ENCODE data around the gene FGD2. TPM values are rescaled to one million over a fixed set of nuclear protein-coding genes. Genes with fewer than 3 reads are reported as not detected.

Gene FGD2, protein sequence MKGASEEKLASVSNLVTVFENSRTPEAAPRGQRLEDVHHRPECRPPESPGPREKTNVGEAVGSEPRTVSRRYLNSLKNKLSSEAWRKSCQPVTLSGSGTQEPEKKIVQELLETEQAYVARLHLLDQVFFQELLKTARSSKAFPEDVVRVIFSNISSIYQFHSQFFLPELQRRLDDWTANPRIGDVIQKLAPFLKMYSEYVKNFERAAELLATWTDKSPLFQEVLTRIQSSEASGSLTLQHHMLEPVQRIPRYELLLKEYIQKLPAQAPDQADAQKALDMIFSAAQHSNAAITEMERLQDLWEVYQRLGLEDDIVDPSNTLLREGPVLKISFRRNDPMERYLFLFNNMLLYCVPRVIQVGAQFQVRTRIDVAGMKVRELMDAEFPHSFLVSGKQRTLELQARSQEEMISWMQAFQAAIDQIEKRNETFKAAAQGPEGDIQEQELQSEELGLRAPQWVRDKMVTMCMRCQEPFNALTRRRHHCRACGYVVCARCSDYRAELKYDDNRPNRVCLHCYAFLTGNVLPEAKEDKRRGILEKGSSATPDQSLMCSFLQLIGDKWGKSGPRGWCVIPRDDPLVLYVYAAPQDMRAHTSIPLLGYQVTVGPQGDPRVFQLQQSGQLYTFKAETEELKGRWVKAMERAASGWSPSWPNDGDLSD
- not detected in 2 replicates for total RNA-seq (2014; rRNA removed; shearing (Covaris generic))

DNA sequence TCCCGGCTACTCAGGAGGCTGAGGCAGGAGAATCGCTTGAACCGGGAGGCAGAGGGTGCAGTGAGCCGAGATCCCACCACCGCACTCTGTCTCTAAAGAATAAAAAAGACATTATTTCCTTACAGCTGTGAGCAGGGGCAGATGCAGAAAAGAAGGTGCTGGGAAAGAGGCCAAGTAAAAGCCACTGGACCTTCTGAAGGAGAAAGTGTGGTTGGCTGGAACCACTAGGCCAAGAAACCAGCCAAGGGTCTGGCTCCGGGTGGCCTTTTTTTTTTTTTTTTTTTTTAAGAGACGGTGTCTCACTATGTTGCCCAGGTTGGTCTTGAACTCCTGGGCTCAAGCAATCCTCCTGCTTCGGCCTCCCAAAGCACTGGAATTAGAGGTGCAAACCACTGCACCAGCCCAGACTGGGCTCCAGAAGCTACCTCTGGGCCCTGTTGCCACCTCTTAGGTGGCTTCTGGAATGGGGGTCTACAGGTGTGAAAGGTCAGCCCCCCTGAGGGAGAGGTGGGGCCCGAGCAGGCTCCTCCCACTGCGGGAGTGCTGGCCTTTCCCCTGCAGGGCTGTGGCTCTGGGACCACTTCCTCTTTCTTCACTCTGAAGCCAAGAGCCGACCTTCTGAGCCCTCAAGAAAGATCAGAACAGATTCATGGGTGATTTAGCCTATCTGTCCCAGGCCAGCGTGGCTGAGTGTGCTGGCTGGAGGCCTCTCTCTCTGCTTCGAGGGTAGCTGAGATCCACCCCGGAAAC lies at the start of gene FGD2:
Gene FGD2 (plus strand): TSS at position 595 of the 750 bp plus-strand sequence. CDS start 163 bp downstream, outside the sequence.
- DNase-seq (ENCODE audit: low read depth): no peak

DNA sequence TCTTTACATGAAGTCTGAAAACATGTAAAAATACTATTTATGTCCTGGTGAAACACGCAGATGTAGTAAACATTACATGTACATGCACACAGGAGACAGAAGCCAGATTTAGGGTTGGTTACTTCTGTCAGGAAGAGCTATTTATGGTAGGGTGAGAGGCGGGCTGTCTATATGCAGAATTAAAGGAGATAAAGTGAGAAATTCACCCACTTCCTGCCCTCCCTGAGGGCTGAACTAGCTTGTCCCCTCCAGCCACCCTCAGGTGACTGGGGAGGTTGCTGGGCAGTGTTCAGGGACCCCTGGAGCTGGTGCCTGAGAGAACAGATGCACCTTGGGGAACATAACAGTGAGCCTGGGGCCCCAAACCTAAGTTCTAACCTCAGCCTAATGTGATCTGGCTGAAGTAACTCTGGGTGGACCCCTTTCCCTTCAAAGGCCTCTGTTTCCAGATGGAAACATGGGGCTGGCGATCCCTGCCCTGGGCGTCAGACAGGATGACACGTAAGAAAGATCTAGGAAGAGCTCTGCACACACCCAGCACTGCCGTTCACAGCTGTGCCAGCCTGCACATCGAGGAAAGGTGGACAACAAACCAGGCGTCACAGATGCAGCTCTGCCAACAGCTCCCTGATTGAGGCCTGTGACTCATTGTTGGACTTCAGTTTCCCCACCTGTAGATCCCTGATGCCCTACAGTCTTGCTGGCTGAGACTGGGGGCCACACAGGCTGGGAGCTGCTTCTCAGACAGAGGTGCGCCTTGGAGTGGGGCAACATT lies 49.6 kb upstream of the FGD2 start:
- peak; percentile 75 for DNase-seq (ENCODE audit: low read depth)

DNA sequence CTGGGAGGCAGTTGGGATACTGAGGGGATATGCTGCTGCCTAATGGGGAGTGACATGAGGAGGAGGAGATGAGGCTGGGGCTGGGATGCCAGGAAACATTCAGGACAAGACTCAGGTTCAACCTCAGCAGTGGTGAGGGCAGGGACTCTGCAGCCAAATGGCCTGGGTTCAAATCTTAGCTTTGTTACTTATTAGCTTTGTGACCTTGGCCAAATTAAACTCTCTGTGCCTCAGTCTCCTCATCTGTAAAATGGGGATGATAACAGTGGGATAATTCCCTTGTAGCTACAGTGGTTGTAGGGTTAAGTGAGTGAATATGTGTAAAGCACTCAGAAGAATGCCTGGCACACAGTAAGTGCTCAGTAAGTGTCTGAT lies 49.0 kb upstream of the FGD2 start:
- no peak for DNase-seq (ENCODE audit: low read depth)

DNA sequence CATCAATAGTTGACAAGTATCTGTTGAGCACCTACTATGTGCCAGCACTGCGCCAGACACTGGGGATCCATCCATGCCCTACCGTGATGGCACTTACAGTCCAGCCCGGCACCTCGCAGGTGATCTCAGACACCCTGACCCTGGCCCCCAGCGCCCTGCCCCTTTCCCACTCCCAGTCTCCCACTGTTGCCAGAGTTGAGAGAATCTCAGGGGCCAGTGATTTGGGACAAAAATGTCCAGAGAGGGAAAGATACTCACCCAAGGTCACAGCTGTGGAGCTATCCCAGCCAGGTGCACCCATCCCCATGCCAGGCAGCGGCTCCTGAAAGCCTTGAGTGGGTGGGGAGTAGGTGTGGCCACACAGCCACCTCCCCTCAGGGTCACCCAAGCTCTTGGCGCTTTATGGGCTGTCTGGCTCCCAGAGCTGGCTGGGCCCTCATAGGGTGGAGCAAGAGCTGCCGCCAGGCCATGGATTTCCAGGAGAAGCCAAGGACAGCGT lies 47.6 kb upstream of the FGD2 start:
- DNase-seq (ENCODE audit: low read depth): no peak

DNA sequence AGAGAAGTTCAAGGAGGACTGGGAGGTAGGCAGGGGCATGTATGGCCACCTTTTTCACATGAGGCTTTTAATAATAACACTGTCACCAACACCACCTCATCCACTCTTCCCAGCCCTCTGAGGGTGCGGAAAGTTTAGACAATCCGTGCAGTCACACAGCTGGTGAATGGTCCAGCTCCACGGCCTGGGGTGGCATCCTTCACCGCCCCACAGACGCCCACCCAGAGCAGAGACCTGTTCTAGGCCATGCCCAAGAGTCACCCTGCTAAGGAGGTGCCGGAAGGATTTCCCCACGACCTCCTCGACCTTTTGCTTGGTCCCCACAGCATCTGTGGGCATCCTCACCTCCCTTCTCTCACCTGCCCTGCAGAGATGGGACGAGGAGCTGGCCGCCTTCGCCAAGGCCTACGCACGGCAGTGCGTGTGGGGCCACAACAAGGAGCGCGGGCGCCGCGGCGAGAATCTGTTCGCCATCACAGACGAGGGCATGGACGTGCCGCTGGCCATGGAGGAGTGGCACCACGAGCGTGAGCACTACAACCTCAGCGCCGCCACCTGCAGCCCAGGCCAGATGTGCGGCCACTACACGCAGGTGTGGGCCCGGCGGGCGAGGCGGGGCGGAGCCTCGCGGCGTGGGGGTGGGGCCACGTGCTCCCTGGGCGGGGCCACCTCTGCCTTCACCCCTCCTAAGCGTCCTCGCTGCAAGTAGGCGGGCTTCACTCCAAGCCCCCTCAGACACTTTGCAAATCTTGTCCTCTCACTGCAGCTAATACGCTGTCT lies 46.5 kb upstream of the FGD2 start:
- no peak for DNase-seq (ENCODE audit: low read depth)

DNA sequence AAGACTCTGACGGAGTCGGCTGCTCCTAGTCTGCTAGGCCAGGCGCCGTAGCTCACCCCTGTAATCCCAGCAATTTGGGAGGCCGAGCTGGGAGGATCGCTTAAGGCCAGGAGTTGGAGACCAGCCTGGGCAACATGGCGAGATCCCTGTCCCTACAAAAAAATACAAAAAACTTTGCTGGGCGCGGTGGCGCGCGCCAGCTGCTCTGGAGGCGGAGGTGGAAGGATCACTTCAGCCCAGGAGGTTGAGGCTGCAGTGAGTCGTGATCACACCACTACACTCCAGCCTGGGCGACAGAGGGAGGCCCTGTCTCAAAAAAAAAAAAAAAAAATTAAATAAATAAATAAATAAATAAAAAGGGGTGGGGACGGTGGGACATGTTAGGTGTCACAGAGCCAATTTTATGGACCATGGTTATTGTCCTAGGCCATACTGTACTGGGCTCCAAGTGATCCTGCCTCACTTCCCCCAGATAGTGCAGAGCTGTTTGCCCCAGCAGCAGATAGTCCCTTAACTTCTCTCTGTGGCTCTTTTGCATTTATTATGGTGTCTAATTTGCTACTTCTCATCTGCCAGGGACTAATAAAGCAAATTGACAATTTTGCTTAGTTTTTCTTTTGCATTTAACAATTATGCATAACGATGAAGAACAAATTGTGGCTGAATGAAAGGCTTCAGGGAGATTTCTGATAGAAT lies 45.8 kb upstream of the FGD2 start:
- no peak for DNase-seq (ENCODE audit: low read depth)

DNA sequence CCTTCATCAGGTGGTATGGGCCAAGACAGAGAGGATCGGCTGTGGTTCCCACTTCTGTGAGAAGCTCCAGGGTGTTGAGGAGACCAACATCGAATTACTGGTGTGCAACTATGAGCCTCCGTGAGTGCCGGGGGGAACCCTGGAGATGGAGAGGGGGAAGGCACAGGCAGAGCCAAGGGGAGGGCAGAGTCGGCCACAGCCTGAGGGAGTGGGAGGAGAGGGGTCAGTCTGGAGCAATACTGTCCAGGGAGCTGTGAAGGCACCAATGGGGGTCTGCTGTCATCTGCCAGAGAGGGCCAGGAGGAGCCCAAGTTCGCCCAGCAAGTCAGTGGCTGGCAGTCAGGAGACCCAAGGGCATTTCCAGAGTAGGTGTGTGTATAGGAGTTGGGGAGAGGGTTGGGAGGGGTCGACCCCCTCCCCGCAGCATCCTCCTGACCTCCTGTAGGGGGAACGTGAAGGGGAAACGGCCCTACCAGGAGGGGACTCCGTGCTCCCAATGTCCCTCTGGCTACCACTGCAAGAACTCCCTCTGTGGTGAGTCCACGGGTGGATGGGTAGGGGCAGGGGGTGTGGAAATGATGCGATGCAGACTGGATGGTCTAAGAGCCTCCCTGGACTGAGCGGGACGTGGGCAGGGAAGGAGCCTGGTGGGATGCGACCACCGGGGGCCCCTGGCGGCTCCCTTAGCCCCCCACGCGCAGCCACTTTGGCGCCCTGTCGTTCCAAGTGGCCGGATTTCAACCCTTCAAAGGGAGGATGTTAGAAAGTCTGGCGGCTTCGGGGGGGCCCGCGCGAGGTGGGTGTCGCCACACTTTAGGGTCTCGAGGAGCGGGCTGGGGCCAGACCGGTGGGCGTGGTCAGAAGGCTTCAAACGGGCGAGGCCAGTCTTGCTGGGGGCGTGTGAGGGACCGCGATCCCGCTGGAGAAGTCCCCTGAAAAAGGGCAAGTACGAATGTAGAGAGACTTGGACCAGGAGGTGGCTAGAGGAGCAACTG lies 43.7 kb upstream of the FGD2 start:
- DNase-seq (ENCODE audit: low read depth): no peak

DNA sequence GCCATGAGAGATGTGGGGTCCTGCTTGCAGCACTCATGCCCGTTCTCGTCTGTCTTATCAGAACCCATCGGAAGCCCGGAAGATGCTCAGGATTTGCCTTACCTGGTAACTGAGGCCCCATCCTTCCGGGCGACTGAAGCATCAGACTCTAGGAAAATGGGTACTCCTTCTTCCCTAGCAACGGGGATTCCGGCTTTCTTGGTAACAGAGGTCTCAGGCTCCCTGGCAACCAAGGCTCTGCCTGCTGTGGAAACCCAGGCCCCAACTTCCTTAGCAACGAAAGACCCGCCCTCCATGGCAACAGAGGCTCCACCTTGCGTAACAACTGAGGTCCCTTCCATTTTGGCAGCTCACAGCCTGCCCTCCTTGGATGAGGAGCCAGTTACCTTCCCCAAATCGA lies 42.6 kb upstream of the FGD2 start:
- DNase-seq (ENCODE audit: low read depth): peak; percentile 65

DNA sequence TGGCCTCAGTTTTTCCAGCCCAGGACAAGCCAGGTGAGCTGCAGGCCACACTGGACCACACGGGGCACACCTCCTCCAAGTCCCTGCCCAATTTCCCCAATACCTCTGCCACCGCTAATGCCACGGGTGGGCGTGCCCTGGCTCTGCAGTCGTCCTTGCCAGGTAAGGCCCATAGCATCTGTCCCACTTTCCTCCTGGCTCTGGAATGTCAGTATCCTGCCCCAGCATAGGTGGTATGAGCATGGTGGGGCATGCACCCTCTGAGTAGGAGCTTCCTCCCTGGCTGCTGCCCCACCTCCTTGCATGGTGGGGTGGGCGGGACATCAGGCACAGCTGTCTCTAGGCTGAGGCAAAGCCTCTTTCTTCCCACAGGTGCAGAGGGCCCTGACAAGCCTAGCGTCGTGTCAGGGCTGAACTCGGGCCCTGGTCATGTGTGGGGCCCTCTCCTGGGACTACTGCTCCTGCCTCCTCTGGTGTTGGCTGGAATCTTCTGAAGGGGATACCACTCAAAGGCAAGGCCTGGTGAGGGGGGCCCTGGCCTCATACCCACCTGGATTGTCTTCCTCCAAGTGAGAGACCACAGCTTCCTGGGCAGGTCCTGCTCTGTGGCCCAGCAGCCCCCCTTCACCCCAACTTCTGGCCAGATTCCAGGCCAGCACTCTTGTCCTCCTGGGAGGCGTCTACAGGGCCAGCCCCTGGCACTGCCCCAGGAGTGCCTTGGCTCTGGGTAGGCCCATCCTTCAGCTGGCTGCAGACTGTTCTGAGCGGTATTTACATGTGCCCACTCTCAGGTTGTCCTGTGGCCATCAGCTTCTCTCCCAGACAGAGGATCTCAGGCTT lies 41.8 kb upstream of the FGD2 start:
- DNase-seq (ENCODE audit: low read depth): no peak

DNA sequence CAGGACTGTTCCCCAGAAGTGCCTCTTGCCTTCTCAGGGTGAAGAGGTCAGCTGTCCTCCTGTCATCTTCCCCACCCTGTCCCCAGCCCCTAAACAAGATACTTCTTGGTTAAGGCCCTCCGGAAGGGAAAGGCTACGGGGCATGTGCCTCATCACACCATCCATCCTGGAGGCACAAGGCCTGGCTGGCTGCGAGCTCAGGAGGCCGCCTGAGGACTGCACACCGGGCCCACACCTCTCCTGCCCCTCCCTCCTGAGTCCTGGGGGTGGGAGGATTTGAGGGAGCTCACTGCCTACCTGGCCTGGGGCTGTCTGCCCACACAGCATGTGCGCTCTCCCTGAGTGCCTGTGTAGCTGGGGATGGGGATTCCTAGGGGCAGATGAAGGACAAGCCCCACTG lies 41.1 kb upstream of the FGD2 start:
- DNase-seq (ENCODE audit: low read depth): no peak

DNA sequence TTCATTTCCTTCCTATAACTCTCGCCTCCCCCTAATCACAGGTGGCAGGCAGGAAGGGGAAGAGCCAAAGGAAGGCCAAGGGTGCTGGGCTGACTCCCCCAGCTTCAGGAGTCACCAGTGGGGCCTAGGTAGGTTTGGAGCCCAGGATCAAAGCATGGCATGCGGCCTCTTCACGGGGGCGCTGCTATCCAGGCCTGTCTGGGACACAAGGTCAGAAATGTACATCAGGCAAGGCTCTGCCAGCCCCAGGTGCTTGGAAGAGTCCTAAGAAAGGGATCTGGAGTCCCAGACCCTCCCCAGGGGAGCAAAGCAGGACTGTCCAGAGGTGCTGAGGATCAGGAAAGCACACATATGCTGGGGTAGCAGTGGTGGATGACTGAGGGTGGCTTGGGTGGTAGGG lies 40.5 kb upstream of the FGD2 start:
- DNase-seq (ENCODE audit: low read depth): no peak

DNA sequence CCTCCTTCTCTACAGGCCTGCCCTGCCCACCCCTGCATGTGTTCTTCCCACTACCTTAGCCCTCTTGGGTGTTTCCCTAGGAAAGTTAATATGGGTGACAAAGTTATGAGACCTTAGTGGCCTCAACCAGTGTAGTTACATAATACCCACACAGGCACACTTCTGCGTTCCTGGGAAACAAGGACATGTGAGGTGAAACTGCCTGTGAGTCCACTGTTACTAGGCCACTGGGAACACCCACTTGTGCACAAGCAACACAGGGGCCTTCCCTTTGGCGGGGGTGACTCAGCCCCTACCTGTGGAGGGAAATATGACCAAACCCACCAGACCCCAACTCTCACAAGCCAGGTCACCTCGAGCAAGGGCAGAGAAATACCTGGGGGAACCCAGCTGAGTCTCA lies 38.2 kb upstream of the FGD2 start:
- DNase-seq (ENCODE audit: low read depth): no peak

DNA sequence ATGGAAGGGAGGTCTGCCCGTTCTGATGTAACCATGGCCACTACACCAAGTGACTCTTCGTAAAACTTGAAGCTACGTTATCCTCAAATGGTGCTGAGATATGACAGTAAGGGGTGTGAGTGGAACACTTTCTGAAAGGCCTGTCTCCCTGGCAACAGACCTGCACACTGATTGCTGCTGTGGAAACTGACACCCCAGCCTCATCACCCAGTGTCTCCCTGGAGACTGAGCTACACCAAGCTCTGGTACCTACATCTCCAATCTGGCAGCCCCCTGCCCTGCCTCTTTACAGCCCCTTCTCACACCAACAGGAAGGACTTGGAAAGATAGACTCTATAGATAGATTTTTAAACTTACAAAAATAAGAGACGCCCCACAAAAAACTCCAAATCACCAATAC lies 37.7 kb upstream of the FGD2 start:
- DNase-seq (ENCODE audit: low read depth): no peak

DNA sequence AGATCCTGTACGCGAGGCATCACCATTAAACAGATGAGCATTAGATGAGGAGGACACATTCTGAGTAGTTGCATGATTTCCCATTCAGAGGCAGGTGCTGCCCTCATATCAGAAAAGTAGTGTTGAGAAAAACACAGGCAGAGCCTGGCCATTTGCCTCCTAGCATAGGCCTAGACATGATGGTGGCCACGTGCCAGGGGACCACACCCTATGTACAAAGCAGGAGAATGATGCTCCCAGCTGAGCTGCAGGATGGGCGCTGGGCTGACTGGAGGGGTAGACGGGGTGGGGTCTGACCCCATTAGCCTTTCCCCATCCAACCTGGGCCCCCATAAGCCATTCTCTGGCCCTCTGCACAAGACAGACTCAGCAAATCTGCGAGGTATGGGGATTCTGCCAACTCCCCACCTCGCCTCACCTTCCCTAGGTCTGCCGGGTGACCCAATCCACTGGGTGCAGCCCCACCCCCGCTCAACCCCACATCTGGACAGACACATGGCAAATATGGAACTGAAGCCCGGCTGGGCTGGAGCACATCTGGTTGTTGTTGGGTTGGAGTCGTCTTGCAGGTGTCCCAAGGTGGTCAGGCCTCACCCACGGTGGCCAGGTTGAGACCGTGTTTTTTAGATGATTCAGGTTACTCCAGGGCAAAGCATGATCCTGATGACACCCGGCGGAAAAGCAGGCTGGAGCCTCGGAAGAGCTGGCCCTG lies 37.0 kb upstream of the FGD2 start:
- no peak for DNase-seq (ENCODE audit: low read depth)

DNA sequence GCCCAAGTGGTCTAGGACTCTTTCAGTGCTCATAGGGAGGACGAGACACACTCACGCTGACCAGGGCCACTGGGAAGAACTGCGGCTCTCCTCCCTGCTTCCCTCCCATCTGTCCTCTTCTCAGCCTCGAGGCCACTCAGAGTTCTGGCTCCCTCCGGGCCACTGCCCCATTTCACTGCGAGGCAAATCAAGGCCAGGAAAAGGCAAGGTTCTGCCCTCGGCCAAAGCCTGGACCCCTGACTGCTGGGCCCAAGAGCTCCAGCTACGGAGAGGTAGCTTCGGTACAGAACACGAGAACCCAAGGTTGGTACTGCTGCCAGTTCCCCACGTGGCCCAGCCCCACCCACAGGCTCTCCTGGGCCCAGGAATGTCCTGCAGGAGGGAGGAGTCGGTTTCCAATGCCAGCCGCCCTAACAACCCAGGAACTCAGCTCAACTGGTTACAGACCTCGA lies 36.2 kb upstream of the FGD2 start:
- DNase-seq (ENCODE audit: low read depth): no peak

DNA sequence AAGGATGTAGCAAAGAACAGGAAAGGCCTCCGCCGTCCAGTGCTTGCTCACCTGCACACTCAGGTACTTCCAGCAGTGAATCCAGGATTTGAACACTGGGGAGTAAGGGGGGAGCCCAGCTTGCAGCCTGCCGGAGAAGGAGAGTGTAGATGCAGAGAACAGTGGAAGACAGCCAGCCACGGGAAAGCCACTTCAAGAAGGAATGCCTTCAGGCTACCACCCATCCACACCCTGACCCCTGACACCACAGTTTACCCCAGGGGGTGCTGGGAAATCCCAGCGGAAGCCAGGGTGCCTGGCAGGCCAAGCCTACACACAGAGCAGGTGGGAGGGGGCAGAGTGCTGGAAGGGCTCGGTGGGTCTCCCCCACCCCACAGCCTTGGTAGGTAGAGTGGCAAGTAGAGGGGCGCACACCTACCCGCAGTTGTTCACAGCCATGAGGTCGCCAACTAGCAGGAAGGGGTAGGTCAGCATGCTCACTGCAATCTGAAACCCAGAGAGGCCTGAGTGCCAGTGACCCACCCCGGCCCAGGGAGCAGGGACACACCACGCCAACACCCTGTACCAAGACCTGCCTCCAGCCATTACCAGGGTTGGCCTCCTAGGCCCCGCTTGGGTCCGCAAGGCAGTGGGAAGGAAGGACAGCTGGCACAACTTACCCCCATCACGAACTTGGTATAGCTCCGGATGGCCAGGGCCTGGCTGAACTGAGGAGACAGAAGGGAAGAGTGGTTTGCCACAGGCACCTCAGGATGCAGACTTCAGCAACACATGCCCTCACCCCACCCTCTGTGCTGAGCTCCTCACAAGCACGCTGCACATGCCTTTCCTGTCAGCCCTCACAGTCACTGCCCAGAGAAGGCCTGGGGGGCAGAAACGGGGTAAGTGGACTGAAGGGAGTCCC lies 35.2 kb upstream of the FGD2 start:
- DNase-seq (ENCODE audit: low read depth): no peak
